ENCODE measurements around the gene SLC25A51. TPM values are rescaled to one million over a fixed set of nuclear protein-coding genes. Genes with fewer than 3 reads are reported as not detected.

Gene SLC25A51
- total RNA-seq, 1 experiment from 2014 or later, result 40.8 TPM

GRCh38 chr9:37948417-37948980 is 44.6 kb upstream of the SLC25A51 start:
- Histone ChIP-seq H3K4me3 (ENCODE audit: low read depth, low read length, poor library complexity, severe bottlenecking) (no peak overlapping the region), H3K27ac (ENCODE audit: low read depth, low read length, poor library complexity, severe bottlenecking) (no peak overlapping the region), H3K4me1 (ENCODE audit: insufficient read depth, low read length, poor library complexity, severe bottlenecking) (no peaks in the 10 kb centered on the region), H3K27me3 (replicated peaks; ENCODE audit: insufficient read depth, low read depth, low read length, poor library complexity) (no peaks in the 10 kb centered on the region), H3K36me3 (ENCODE audit: insufficient read depth, low read length, poor library complexity, severe bottlenecking) (peaks cover 5% of the 10 kb centered on the region), H3K9me3 (ENCODE audit: low read depth, low read length, poor library complexity, severe bottlenecking) (no peaks in the 10 kb centered on the region)
- TF ChIP-seq CTCF (conservative IDR thresholded peaks at IDR 0.05; ENCODE audit: low read depth, low read length) (no peak), EZH2 (IDR thresholded peaks at IDR 0.05; ENCODE audit: borderline replicate concordance, low read depth, low read length, poor library complexity, severe bottlenecking) (no peak)
- intact Hi-C loops (cut with micrococcal nuclease; ENCODE audit: unreplicated experiment), result no loop called here
- CTCF ChIA-PET, result no interaction called here
- DNase-seq (ENCODE audit: low spot score), result no peak
- POLR2A ChIA-PET (ENCODE audit: low non-redundant PET), result no interaction called here
- no TSS peak for BruUV-seq (replicated peaks)

GRCh38 chr9:37947977-37948376 is 44.0 kb upstream of the SLC25A51 start:
- Histone ChIP-seq H3K9me3 (ENCODE audit: low read depth, low read length, poor library complexity, severe bottlenecking) (no peaks in the 10 kb centered on the region), H3K27ac (ENCODE audit: low read depth, low read length, poor library complexity, severe bottlenecking) (no peak overlapping the region), H3K4me3 (ENCODE audit: low read depth, low read length, poor library complexity, severe bottlenecking) (no peak overlapping the region), H3K27me3 (replicated peaks; ENCODE audit: insufficient read depth, low read depth, low read length, poor library complexity) (no peaks in the 10 kb centered on the region), H3K36me3 (ENCODE audit: insufficient read depth, low read length, poor library complexity, severe bottlenecking) (peaks cover 5% of the 10 kb centered on the region), H3K4me1 (ENCODE audit: insufficient read depth, low read length, poor library complexity, severe bottlenecking) (no peaks in the 10 kb centered on the region)
- CTCF ChIA-PET, result no interaction called here
- DNase-seq (ENCODE audit: low spot score), result no peak
- BruUV-seq (replicated peaks), result no TSS peak
- POLR2A ChIA-PET (ENCODE audit: low non-redundant PET), result no interaction called here
- intact Hi-C loops (cut with micrococcal nuclease; ENCODE audit: unreplicated experiment), result no loop called here
- TF ChIP-seq CTCF (conservative IDR thresholded peaks at IDR 0.05; ENCODE audit: low read depth, low read length) (no peak), EZH2 (IDR thresholded peaks at IDR 0.05; ENCODE audit: borderline replicate concordance, low read depth, low read length, poor library complexity, severe bottlenecking) (no peak)

GRCh38 chr9:37947471-37947870 is 43.5 kb upstream of the SLC25A51 start:
- no peak overlapping the region for H3K27ac ChIP-seq (ENCODE audit: low read depth, low read length, poor library complexity, severe bottlenecking)
- CTCF ChIA-PET, result no interaction called here
- peaks cover 5% of the 10 kb centered on the region for H3K36me3 ChIP-seq (ENCODE audit: insufficient read depth, low read length, poor library complexity, severe bottlenecking)
- intact Hi-C loops (cut with micrococcal nuclease; ENCODE audit: unreplicated experiment), result no loop called here
- no TSS peak for BruUV-seq (replicated peaks)
- no peak overlapping the region for H3K4me3 ChIP-seq (ENCODE audit: low read depth, low read length, poor library complexity, severe bottlenecking)
- H3K4me1 ChIP-seq (ENCODE audit: insufficient read depth, low read length, poor library complexity, severe bottlenecking), result no peaks in the 10 kb centered on the region
- DNase-seq (ENCODE audit: low spot score), result no peak
- H3K9me3 ChIP-seq (ENCODE audit: low read depth, low read length, poor library complexity, severe bottlenecking), result no peaks in the 10 kb centered on the region
- TF ChIP-seq CTCF (conservative IDR thresholded peaks at IDR 0.05; ENCODE audit: low read depth, low read length) (no peak), EZH2 (IDR thresholded peaks at IDR 0.05; ENCODE audit: borderline replicate concordance, low read depth, low read length, poor library complexity, severe bottlenecking) (no peak)
- POLR2A ChIA-PET (ENCODE audit: low non-redundant PET), result no interaction called here
- no peaks in the 10 kb centered on the region for H3K27me3 ChIP-seq (replicated peaks; ENCODE audit: insufficient read depth, low read depth, low read length, poor library complexity)

All from A673 (cell line).